H1 (cell line): Measurements from ENCODE around the gene GPR135. TPM values are rescaled to one million over a fixed set of nuclear protein-coding genes. Genes with fewer than 3 reads are reported as not detected.

Experiments
- CTCF ChIA-PET: fragments of 300-600 bp; sonication (Branson Sonifier 250); formaldehyde crosslinking; loops from one replicate; lab custom pipeline; 2021; ENCODE audit not compliant: partially characterized antibody; lab: Charles Lee
- POLR2A ChIA-PET: fragments of 300-600 bp; sonication (Branson Sonifier 250); formaldehyde crosslinking; loops from one replicate; lab custom pipeline; 2021; ENCODE audit warnings: inconsistent platforms; ENCODE audit not compliant: partially characterized antibody; lab: Charles Lee
- DNase-seq, 2 experiments: peaks; one replicate each; pipeline versions ENCODE4 v3.0.0 to v3.0.0-alpha.2; 2010 to 2022; ENCODE audit warnings: low spot score in 2 of 2, low read depth in 1 of 2, mixed read lengths in 1 of 2
- FAIRE-seq: peaks from 2 replicates; lab custom pipeline; 2011; peaks lifted over from hg19 to GRCh38; lab: Jason Lieb, UNC
- H2AFZ ChIP-seq: 2 replicates; pipeline ENCODE4 v1.8.1; 2012; ENCODE audit warnings: low read length, inconsistent platforms
- H2AK5ac ChIP-seq: 2 replicates; pipeline ENCODE4 v1.6.1; 2013; ENCODE audit warnings: low read depth, low read length
- H2BK120ac ChIP-seq: replicated peaks from 2 replicates; pipeline ENCODE3; 2013; ENCODE audit warnings: low read depth, low read length, inconsistent platforms
- H2BK12ac ChIP-seq: 2 replicates; pipeline ENCODE4 v1.6.1; 2013; ENCODE audit warnings: low read depth, low read length
- H2BK15ac ChIP-seq: 2 replicates; pipeline ENCODE4 v1.6.1; 2013; ENCODE audit warnings: low read length
- H2BK20ac ChIP-seq: 2 replicates; pipeline ENCODE4 v1.6.1; 2013; ENCODE audit warnings: low read length
- H2BK5ac ChIP-seq: 2 replicates; pipeline ENCODE4 v1.6.1; 2013; ENCODE audit warnings: low read depth, low read length
- H3K14ac ChIP-seq: 2 replicates; pipeline ENCODE4 v1.6.1; 2013; ENCODE audit warnings: inconsistent platforms; ENCODE audit not compliant: insufficient read length
- H3K18ac ChIP-seq: 2 replicates; pipeline ENCODE4 v1.6.1; 2013; ENCODE audit warnings: low read length; ENCODE audit errors: extremely low read depth
- H3K23ac ChIP-seq: 2 replicates; pipeline ENCODE4 v1.6.1; 2013; ENCODE audit warnings: inconsistent platforms; ENCODE audit not compliant: insufficient read length
- H3K23me2 ChIP-seq: 2 replicates; pipeline ENCODE4 v1.6.1; 2013; ENCODE audit warnings: low read depth, low read length
- H3K27ac ChIP-seq: 2 replicates; pipeline ENCODE4 v1.6.1; 2011; ENCODE audit warnings: low read depth, low read length, inconsistent platforms
- H3K27me3 ChIP-seq, 4 experiments: replicated peaks in 1 of 4; 1 replicate in 1 of 4; 2 replicates in 3 of 4; pipeline versions ENCODE4 v1.6.1 to v1.8.1; 2011 to 2013; ENCODE audit warnings: low read length in 3 of 4, mild to moderate bottlenecking in 3 of 4, inconsistent platforms in 2 of 4, mixed read lengths in 2 of 4, moderate library complexity in 1 of 4; ENCODE audit not compliant: control insufficient read depth in 3 of 4, insufficient read depth in 3 of 4; ENCODE audit errors: extremely low read depth in 1 of 4
- H3K36me3 ChIP-seq, 4 experiments: 2 replicates each; pipeline versions ENCODE4 v1.6.1 to v1.8.1; 2011 to 2013; ENCODE audit warnings: mild to moderate bottlenecking in 4 of 4, low read length in 3 of 4, moderate library complexity in 2 of 4, control low read depth in 1 of 4, inconsistent platforms in 1 of 4; ENCODE audit not compliant: insufficient read depth in 4 of 4, control insufficient read depth in 2 of 4
- H3K4ac ChIP-seq: replicated peaks from 2 replicates; pipeline ENCODE3; 2013; ENCODE audit warnings: low read length, low read depth, mixed read lengths, inconsistent platforms; ENCODE audit not compliant: insufficient read length
- H3K4me1 ChIP-seq, 4 experiments: replicated peaks in 1 of 4; 1 replicate in 1 of 4; 2 replicates in 3 of 4; pipeline versions ENCODE4 v1.6.1 to v1.8.1; 2011 to 2013; ENCODE audit warnings: low read length in 3 of 4, inconsistent platforms in 2 of 4, mixed read lengths in 1 of 4; ENCODE audit not compliant: insufficient read depth in 4 of 4, control insufficient read depth in 3 of 4
- H3K4me2 ChIP-seq, 2 experiments: 2 replicates each; pipeline versions ENCODE4 v1.6.1 to v1.8.1; 2011 to 2013; ENCODE audit warnings: low read depth in 2 of 2, low read length in 2 of 2, control low read depth in 1 of 2, inconsistent platforms in 1 of 2, mild to moderate bottlenecking in 1 of 2; ENCODE audit not compliant: insufficient read depth in 1 of 2
- H3K4me3 ChIP-seq, 4 experiments: fragments of 200-600, 300-600 bp in 1 of 4; sonication (generic), shearing (Covaris generic), sonication (Bioruptor Twin) in 1 of 4; 2 replicates each; pipeline versions ENCODE4 v1.5.1 to v1.8.1; 2011 to 2016; ENCODE audit warnings: low read length in 4 of 4, low read depth in 3 of 4, control low read depth in 2 of 4, inconsistent platforms in 2 of 4, mild to moderate bottlenecking in 2 of 4, mixed read lengths in 1 of 4, moderate library complexity in 1 of 4; ENCODE audit not compliant: insufficient read depth in 2 of 4; ENCODE audit errors: extremely low read depth in 1 of 4
- H3K56ac ChIP-seq: replicated peaks from 2 replicates; pipeline ENCODE3; 2013; ENCODE audit warnings: low read depth, mild to moderate bottlenecking, mixed read lengths, low read length, inconsistent platforms; ENCODE audit not compliant: insufficient read length
- H3K79me1 ChIP-seq: 2 replicates; pipeline ENCODE4 v1.6.1; 2013; ENCODE audit warnings: low read depth, low read length, control low read depth
- H3K79me2 ChIP-seq, 2 experiments: 2 replicates each; pipeline versions ENCODE4 v1.6.1 to v1.8.1; 2012 to 2013; ENCODE audit warnings: low read length in 2 of 2, mild to moderate bottlenecking in 2 of 2, inconsistent platforms in 1 of 2; ENCODE audit not compliant: insufficient read depth in 2 of 2, control insufficient read depth in 1 of 2
- H3K9ac ChIP-seq, 4 experiments: replicated peaks in 1 of 4; 1 replicate in 1 of 4; 2 replicates in 3 of 4; pipeline versions ENCODE4 v1.6.1 to v1.8.1; 2011 to 2013; ENCODE audit warnings: low read depth in 3 of 4, low read length in 3 of 4, control low read depth in 2 of 4, mild to moderate bottlenecking in 2 of 4, moderate library complexity in 2 of 4, inconsistent platforms in 1 of 4; ENCODE audit errors: extremely low read depth in 1 of 4
- H3K9me3 ChIP-seq, 2 experiments: 2 replicates each; pipeline versions ENCODE4 v1.6.1 to v1.8.1; 2012 to 2013; ENCODE audit warnings: mild to moderate bottlenecking in 2 of 2, moderate library complexity in 2 of 2, control low read depth in 1 of 2, inconsistent platforms in 1 of 2, low read depth in 1 of 2, low read length in 1 of 2, mixed read lengths in 1 of 2; ENCODE audit not compliant: insufficient read depth in 2 of 2
- H4K20me1 ChIP-seq, 2 experiments: replicated peaks in 1 of 2; 2 replicates each; pipeline versions ENCODE3 to v1.8.1; 2011 to 2013; ENCODE audit warnings: inconsistent platforms in 2 of 2, low read length in 2 of 2, mild to moderate bottlenecking in 1 of 2; ENCODE audit not compliant: insufficient read depth in 2 of 2, control insufficient read depth in 1 of 2
- H4K5ac ChIP-seq: 2 replicates; pipeline ENCODE4 v1.6.1; 2013; ENCODE audit warnings: low read length, low read depth, mixed read lengths, inconsistent platforms; ENCODE audit not compliant: insufficient read length
- H4K8ac ChIP-seq: 2 replicates; pipeline ENCODE4 v1.8.0; 2013; ENCODE audit warnings: mild to moderate bottlenecking, moderate library complexity, low read length, inconsistent platforms; ENCODE audit not compliant: insufficient read depth; ENCODE audit errors: extremely low read depth
- H4K91ac ChIP-seq: replicated peaks from 2 replicates; pipeline ENCODE3; 2013; ENCODE audit warnings: low read length, mixed read lengths, inconsistent platforms; ENCODE audit not compliant: insufficient read length
- MAFK ChIP-seq: IDR thresholded peaks from 2 replicates; pipeline ENCODE4 v1.6.1; 2012; ENCODE audit warnings: low read depth, mild to moderate bottlenecking, improper control_type of control experiment, low read length
- MAX ChIP-seq: IDR thresholded peaks from 2 replicates; pipeline ENCODE4 v1.6.1; 2012; ENCODE audit warnings: inconsistent platforms
- POLR2AphosphoS5 ChIP-seq: IDR thresholded peaks from 2 replicates; pipeline ENCODE4 v1.6.1; 2011; ENCODE audit warnings: low read depth, low read length
- TCF12 ChIP-seq: IDR thresholded peaks from 2 replicates; pipeline ENCODE4 v1.6.1; 2011; ENCODE audit warnings: low read depth, mild to moderate bottlenecking, low read length
- WGBS, 2 experiments: shearing (Covaris generic) in 1 of 2; methylation state at CpG; one replicate each; pipeline versions ENCODE4 v1.1.6 to v1.1.7; 2013 to 2015; ENCODE audit warnings: low lambda C conversion rate in 2 of 2, mixed read lengths in 2 of 2, inconsistent platforms in 1 of 2, low coverage in 1 of 2, missing lambda C conversion rate in 1 of 2; ENCODE audit not compliant: insufficient replicate concordance in 2 of 2, insufficient coverage in 1 of 2, insufficient read length in 1 of 2; ENCODE audit errors: extremely low coverage in 1 of 2, missing lambda C conversion rate in 1 of 2; 5-methylcytosine and 5-hydroxymethylcytosine counted together
- polyA plus RNA-seq, 7 experiments: library from polyadenylated mRNA; depleted of rRNA in 3 of 7; stranded (reverse) in 5 of 7; unstranded in 2 of 7; fragments of >200 nt in 5 of 7; fragments of 200-250 nt in 2 of 7; gene quantifications; 1 replicate in 5 of 7; 2 replicates in 1 of 7; 4 replicates in 1 of 7; pipeline versions ENCODE4 v1.2.1 to v1.2.3, GENCODE V29; 2011 to 2013; ENCODE audit warnings: missing spikeins in 2 of 7, mixed read lengths in 2 of 7
- total RNA-seq: library from RNA; stranded (reverse); fragmentation: NEBNext Ultra II Directional; extraction: Animal tissue kit (Norgen Biotek cat#: 25700); gene quantifications from 2 replicates; pipeline ENCODE4 v1.2.1, GENCODE V29; 2021

The GPR135 gene
- total and polyA plus RNA-seq, 2 of the 8 experiments (the other 6 are each of a cell fraction or from before 2014, with no cell fraction given), result 0.48 to 1.1 TPM

- ChIA-PET POLR2A (no interaction called here), CTCF (interaction anchor here (0.6 to 14.6 kb wide), 10 partner anchors 15 to 490 kb away, joined by 3 to 462 read pairs (median 4); partner anchors contain the start of gene CCDC175)
- no peak overlapping the region for H2BK5ac ChIP-seq
- TF ChIP-seq MAFK (no peak), TCF12 (no peak), POLR2AphosphoS5 (no peak), MAX (no peak)
Observed at GRCh38 chr14:59509101-59509500, 43.9 kb upstream of the GPR135 start.

More at GRCh38 chr14:59509101-59509500, 43.9 kb upstream of the GPR135 start:
- Histone ChIP-seq H2AK5ac (no peak overlapping the region), H3K23me2 (no peaks in the 10 kb centered on the region), H4K20me1 (no peaks in the 10 kb centered on the region), H3K4me3 (no peak overlapping the region), H3K18ac (no peak overlapping the region), H3K56ac (no peak overlapping the region), H3K27ac (no peak overlapping the region), H3K4ac (no peak overlapping the region), H3K14ac (no peak overlapping the region), H2AFZ (no peak overlapping the region), H4K5ac (no peak overlapping the region), H4K8ac (no peak overlapping the region), H2BK15ac (no peak overlapping the region), H2BK12ac (no peak overlapping the region), H3K9me3 (peaks cover 0 to 5% of the 10 kb centered on the region in 2 experiments; a peak in 1 of 4 replicates), H3K36me3 (peaks cover 0 to 4% (median 1%) of the 10 kb centered on the region in 4 experiments; a peak in 3 of 8 replicates), H3K23ac (no peak overlapping the region), H2BK120ac (no peak overlapping the region), H2BK20ac (no peak overlapping the region), H3K9ac (no peak overlapping the region), H3K27me3 (no peaks in the 10 kb centered on the region), H3K79me1 (no peaks in the 10 kb centered on the region), H3K79me2 (no peaks in the 10 kb centered on the region), H4K91ac (no peak overlapping the region), H3K4me2 (no peak overlapping the region), H3K4me1 (peaks cover 0 to 3% (median under 1%) of the 10 kb centered on the region in 4 experiments; a peak in 2 of 7 replicates)
- 84% methylated on average over 3 of the region's 3 CpGs; no CpG with 5 or more reads in 1 of the 2 experiments for WGBS, 2 experiments
- no peak for DNase-seq
- no peak for FAIRE-seq
